HG02884 (cell line): Measurements from ENCODE around the gene CEACAM1.
"Not testable (repeated sequence)": the region's sequence is repeated elsewhere in the genome, so short reads cannot be mapped to it uniquely, and the experiment has no call there.

Source experiments
- ATAC-seq: cut with Tn5 transposase; IDR thresholded peaks from one replicate; pipeline ENCODE4 v1.9.1; 2021; ENCODE audit warnings: mild to moderate bottlenecking, moderate library complexity; ENCODE audit not compliant: unreplicated experiment

CEACAM1 gene

DNA sequence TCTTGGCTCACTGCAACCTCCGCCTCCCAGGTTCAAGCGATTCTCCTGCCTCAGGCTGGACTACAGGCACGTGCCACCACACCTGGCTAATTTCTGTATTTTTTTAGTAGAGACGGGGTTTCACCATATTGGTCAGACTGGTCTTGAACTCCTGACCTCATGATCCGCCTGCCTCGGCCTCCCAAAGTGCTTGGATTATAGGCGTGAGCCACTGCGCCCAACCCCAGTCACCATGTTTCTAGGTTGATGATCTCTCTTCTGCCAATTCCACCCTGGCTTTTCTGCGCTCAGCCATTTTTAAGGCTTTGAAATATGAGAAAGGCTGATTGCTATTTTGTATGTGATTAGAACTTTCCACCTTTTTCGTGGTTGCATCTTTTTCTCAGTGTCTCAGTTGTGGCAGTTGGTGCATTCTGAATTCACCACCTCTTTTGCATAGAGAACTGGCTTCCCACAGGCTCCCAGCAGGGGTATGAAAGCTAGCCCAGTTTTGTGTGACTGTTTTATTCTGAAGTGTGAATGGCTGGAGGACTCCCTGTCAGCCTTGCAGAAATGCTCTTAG is 15.5 kb downstream of the CEACAM1 start:
- ATAC-seq, result no peak

GRCh38 chr19:42512130-42512636 is 16.1 kb downstream of the CEACAM1 start:
- no peak for ATAC-seq

DNA sequence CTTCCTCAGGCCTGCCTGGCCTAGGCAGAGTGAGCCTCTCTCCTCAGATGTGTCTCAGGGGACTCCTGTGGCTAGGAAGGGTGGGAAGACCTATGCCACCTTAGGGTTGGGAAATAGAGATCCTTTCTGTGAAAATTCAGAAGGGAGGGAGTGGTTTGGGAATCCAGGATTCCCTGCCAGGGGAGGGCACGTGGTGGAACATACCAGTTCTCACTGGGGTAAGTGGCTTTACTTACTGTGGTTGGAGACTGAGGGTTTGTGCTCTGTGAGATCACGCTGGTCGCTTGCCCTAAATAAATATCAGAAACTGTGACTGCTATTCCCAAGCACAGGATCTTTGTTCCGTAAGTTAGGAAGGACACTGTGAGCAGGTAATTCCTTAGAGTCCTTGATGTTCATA is 16.9 kb downstream of the CEACAM1 start:
- ATAC-seq, result no peak

- no peak for ATAC-seq
Measured at GRCh38 chr19:42508892-42509444, 19.3 kb downstream of the CEACAM1 start.

GRCh38 chr19:42505066-42505465 is 23.2 kb downstream of the CEACAM1 start:
- no peak for ATAC-seq

DNA sequence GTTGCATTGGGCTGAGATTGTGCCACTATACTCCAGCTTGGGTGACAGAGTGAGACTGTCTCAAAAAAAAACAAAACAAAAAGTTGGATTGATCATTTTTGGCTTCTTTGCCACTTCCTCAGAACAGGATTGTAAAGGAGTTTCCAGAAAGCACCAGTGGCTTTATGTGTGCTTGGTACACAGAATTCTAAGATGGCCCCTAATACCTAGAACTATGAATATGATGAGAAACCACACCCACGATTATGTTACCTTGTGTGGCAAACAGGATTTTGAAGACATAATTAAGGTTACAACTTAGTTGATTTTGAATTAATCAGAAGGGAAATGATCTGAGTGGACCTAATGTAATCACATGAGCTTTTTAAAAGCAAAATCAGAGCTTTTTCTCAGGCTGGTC is 26.5 kb downstream of the CEACAM1 start:
- ATAC-seq, result no peak

- not testable (repeated sequence) for ATAC-seq
Measured at GRCh38 chr19:42501243-42501642, 27.0 kb downstream of the CEACAM1 start.

- no peak for ATAC-seq
Measured at GRCh38 chr19:42498169-42498757, 30.0 kb downstream of the CEACAM1 start.

DNA sequence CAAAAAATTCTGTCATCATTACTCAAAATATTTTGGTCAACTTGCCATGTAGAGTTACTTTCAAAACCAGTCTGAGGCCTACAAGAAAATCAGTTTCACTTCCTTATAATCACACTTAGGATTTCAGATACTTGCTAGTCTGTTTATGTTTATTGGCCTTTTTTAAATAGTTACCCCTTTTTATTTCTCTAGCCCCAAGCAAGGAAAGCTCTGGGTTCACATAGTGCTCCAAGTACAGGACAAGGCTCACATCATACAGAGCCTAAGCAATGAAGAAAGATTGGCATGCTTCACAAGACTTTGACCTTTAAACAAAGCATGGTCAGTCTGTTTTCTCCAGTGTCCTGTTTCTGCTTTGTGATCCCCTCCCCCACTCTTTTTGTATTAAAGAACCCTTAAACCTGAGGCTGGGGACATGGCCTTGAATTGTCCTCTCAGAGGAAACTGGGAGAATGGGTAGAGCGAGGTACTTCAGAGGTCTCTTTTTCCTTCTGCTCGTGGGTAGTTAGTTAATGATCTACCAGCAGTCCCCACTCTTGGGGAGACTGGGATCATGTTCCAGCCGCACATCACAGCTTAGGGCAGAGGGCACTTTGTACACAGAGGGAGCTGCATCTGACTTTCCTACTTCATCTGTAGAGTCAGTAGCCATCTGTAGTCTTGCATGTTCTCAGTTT is 30.7 kb downstream of the CEACAM1 start:
- ATAC-seq, result no peak

- no peak for ATAC-seq
Measured at GRCh38 chr19:42496460-42497133, 31.7 kb downstream of the CEACAM1 start.

GRCh38 chr19:42495663-42496062 is 32.6 kb downstream of the CEACAM1 start:
- no peak for ATAC-seq

GRCh38 chr19:42494321-42494720 is 34.0 kb downstream of the CEACAM1 start:
- no peak for ATAC-seq

GRCh38 chr19:42488783-42489521 is 39.3 kb downstream of the CEACAM1 start:
- no peak for ATAC-seq

DNA sequence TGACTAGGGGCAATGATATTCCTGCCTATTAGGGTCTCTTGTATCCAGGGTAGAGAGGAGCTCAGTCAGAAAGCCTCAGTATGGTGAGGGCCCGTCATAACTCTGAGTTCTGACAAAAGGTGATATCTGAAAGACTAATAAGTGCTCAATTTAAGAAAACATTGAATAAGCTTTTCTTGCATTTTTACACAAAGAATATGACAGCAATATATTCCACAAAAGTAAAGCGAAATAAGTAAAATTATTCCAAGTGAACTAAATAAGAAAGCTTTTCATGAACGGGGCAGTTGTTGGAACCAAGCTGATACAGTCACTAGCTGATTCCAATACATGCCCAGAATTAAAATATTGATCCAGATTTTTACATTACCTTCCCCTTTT is 40.5 kb downstream of the CEACAM1 start:
- no peak for ATAC-seq

DNA sequence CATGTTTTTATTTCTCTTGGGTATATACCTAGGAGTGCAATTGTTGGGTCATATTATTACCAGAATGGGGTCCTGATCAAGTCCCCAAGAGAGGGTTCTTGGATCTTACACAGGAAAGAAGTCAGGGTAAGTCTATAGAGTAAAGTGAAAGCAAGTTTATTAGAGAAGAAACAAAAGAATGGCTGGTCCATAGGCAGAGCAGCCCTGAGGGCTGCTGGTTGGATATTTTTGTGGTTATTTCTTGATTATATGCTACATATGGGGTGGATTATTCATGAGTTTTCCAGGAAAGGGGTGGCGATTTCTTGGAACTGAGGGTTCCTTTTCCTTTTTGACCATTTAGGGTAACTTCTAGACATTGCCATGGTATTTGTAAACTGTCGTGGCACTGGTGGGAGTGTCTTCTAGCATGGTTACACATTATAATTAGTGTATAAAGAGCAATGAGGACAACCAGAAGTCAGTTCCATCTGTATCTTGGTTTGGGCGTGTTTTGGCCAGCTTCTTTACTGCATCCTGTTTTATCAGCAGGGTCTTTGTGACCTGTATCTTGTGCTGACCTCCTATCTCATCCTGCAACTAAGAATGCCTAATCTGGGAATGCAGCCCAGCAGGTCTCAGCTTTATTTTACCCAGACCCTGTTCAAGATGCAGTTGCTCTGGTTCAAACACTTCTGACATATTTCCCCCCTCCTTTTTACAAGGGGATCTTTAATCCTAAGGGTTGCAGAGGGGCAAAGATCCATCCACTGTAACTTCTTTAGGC is 41.1 kb downstream of the CEACAM1 start:
- no peak for ATAC-seq

GRCh38 chr19:42485036-42485435 is 43.2 kb downstream of the CEACAM1 start:
- ATAC-seq, result not testable (repeated sequence)

DNA sequence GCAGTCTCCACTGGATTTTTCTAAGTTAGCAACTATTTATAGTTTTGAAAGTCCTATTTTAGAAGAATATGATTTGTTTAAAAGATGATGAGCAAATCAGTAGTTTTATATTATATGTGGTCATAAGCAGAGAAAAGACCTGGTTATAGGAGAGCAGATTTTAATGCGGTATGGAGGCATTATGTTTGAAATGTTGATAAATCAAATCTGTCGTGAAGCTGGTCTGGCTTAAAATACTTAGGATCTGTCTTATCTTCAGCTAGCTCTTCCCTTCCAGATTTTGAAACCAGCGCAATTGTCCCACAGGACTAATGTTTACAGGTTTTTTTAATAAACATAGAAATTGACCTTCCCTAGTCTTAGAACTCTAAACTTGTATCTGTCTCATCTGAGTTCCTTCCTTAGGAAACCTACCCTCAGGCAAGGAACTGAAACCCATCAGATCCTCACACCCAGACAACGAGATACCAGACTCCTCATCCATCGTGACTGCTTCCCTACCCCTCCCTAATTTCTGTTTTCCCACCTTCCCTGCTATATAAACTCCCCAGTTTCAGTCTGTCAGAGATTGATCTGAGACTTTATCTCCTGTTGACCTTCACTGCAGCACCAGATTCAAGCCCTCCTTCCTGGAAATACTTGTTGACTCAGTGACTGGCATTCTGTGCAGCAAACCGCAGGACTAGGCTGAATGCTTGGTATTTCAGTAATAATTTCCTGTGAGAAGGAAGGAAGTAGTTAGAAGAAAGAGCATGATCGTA is 47.8 kb downstream of the CEACAM1 start:
- no peak for ATAC-seq

DNA sequence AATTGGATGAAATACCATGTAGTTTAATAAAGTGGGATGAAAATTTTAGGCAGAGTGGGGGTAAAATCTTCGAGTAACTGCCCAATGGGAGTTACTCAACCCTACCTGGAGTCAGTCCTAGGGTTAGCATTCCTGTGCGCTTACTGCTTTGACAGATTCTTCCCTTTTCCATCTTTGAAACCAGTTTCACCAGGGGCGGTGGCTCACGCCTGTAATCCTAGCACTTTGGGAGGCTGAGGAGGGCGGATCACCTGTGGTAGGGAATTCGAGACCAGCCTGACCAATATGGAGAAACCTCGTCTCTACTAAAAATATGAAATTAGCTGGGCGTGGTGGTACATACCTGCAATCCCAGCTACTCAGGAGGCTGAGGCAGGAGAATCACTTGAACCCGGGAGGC is 48.5 kb downstream of the CEACAM1 start:
- no peak for ATAC-seq

DNA sequence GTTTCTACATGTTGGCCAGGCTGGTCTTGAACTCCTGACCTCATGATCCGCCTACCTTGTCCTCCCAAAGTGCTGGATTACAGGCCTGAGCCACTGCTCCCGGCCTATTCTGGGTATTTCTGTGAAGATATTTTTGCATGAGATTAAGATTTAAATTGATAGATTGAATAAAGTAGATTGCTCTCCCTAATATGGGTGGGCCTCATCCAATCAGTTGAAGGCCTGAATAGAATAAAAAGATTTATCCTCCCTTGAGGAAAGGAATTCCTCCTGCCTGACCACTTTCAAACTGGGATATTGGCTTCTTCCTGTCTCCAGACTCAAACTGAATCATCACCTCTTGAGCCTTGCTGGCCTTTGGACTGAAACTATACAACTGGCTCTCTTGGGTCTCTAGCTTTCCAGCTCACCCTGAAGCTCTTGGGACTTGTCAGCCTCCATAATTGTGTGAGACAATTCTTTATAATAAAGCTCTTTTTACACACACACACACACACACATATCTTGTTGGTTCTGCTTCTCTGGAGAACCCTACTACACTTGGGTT is 49.4 kb downstream of the CEACAM1 start:
- no peak for ATAC-seq
